Right ventricle myocardium inferior (tissue), 1 donor: Measurements from ENCODE around the gene ARHGEF16. TPM values are rescaled to one million over a fixed set of nuclear protein-coding genes. Genes with fewer than 3 reads are reported as not detected.

Source experiments
- ATAC-seq: fragments of 200-7000 bp; cut with Tn5 transposase; one replicate; pipeline ENCODE4 v1.9.1; 2020; ENCODE audit warnings: mild to moderate bottlenecking, moderate library complexity
- DNase-seq: peaks from one replicate; pipeline ENCODE4 v3.0.0; 2021; ENCODE audit errors: missing footprints
- intact Hi-C: fragments of 100-400 bp; cut with DNase I; formaldehyde crosslinking; loops from one replicate; pipeline ENCODE4 v1.11.0; 2022
- total RNA-seq: library from RNA; stranded (reverse); fragmentation: NEBNext Ultra II Directional; extraction: Animal tissue kit (Norgen Biotek cat#: 25700); gene quantifications from one replicate; pipeline ENCODE4 v1.2.1, GENCODE V29; 2021
- donor health status: DM: no; HTN: yes; CAD: no; lungs with severe emphysema.

The ARHGEF16 gene
- total RNA-seq, 1 donor from 2014 or later, result 1.4 TPM

- intact Hi-C loops, result no loop called here
- DNase-seq, result peak; percentile 52
- no peak for ATAC-seq
Measured at GRCh38 chr1:3462356-3463012, 8.0 kb downstream of the ARHGEF16 start.

DNA sequence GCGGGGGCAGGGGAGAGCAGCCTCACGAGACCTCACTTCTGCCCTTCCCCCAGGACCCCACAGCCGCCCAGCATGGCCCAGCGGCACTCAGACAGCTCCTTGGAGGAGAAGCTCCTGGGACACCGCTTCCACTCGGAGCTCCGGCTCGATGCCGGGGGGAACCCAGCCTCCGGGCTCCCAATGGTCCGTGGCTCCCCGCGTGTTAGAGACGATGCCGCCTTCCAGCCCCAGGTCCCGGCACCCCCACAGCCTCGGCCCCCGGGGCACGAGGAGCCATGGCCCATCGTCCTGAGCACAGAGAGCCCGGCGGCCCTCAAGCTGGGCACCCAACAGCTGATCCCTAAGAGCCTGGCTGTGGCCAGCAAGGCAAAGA is 8.5 kb downstream of the ARHGEF16 start:
- intact Hi-C loops, result no loop called here
- ATAC-seq, result no peak
- peak; percentile 37 for DNase-seq

- intact Hi-C loops, result no loop called here
- ATAC-seq (no peak), DNase-seq (peak; percentile 27)
Measured at GRCh38 chr1:3463408-3463863, 9.0 kb downstream of the ARHGEF16 start.

- intact Hi-C loops, result no loop called here
- ATAC-seq (no peak), DNase-seq (peak; percentile 64)
Measured at GRCh38 chr1:3463891-3464648, 9.6 kb downstream of the ARHGEF16 start.

- ATAC-seq (no peak), DNase-seq (peak; percentile 64)
- intact Hi-C loops, result no loop called here
Measured at GRCh38 chr1:3464649-3465025, 10.2 kb downstream of the ARHGEF16 start.

DNA sequence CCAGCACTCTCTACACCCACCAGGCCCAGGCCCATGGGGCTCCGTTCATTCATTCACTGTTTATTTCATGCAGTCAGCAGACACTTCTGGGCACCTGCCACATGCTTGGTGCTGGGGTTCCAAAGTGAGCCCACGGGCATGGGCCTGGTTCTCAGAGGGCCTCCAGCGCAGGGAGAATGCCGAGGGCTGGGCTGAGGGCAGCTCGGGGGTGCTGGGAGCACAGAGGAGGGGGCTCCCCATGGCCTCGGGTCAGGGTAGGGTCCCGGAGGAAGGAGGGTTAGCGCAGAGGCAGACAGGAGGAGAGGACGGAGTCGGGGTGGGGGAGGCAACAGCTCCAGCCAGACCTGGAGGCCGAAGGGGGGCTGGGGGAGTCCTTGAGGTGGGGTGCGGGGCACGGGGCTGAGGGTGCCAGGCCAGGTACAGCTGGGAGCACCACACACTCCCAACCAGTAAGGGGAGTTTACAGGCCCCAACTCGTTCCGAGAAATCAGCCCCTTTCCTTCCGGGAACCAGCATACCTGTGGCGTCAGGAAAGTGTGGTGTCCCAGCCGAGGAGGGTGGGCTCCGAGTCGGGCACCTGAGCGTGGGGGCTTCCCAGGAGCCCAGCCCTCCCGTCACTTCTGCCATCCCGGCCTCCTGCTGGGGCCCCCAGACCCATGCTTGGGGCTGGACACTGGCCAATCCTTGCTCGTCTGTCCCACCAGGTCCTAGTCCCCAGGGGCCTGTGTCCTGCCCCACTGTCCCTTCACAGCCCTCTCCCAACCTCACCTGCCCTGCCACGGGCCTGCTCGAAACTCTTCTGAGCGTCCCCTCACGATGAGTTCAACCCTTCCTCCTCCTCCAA is 10.8 kb downstream of the ARHGEF16 start:
- no peak for ATAC-seq
- peak; percentile 52 for DNase-seq
- intact Hi-C loops, result no loop called here

GRCh38 chr1:3465935-3466321 is 11.5 kb downstream of the ARHGEF16 start:
- DNase-seq (peak; percentile 66), ATAC-seq (no peak)
- intact Hi-C loops, result no loop called here

DNA sequence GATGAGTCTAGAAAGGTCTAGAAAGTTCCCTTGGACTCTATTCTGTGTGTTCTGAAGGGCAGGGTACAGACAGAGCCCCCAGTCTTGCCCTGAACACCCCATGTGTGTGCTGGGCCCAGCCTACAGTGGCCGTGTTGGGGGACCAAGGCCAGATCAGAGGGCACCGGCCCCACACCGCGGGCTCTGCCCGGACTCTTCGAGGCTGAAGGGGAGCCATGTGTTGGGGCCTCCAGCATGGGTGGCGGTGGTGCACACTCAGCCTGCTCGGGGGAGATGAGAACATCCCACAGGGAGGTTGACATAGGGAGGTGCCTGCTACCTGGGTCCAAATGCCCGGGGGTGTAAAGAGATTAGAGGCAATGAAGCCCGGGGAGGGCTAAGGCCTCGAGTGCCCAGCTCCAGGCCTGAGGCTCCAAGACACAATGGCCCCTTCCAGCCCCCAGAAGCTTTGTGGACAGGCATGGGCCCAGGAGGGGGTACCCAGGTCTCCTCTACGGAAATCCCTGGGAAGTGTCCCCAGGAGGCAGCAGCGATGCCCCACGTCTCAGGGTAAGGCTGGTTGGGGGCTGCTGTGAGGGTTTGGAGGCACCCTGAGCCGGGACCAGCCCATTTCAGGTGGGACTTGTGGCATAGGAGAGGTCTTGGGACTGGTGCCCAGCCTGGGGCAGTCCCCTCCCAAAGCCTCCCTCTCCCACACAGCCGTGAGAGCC is 12.1 kb downstream of the ARHGEF16 start:
- ATAC-seq, result no peak
- intact Hi-C loops, result no loop called here
- DNase-seq, result peak; percentile 59

GRCh38 chr1:3467096-3468036 is 12.9 kb downstream of the ARHGEF16 start:
- DNase-seq (peak; percentile 47), ATAC-seq (no peak)
- intact Hi-C loops, result no loop called here

- peak; percentile 42 for DNase-seq
- intact Hi-C loops, result no loop called here
- no peak for ATAC-seq
Measured at GRCh38 chr1:3468236-3469103, 14.0 kb downstream of the ARHGEF16 start.

GRCh38 chr1:3469104-3469848 is 14.8 kb downstream of the ARHGEF16 start:
- intact Hi-C loops, result no loop called here
- no peak for ATAC-seq
- peak; percentile 62 for DNase-seq

GRCh38 chr1:3469849-3470649 is 15.6 kb downstream of the ARHGEF16 start:
- intact Hi-C loops, result no loop called here
- DNase-seq (peak; percentile 31), ATAC-seq (no peak)

DNA sequence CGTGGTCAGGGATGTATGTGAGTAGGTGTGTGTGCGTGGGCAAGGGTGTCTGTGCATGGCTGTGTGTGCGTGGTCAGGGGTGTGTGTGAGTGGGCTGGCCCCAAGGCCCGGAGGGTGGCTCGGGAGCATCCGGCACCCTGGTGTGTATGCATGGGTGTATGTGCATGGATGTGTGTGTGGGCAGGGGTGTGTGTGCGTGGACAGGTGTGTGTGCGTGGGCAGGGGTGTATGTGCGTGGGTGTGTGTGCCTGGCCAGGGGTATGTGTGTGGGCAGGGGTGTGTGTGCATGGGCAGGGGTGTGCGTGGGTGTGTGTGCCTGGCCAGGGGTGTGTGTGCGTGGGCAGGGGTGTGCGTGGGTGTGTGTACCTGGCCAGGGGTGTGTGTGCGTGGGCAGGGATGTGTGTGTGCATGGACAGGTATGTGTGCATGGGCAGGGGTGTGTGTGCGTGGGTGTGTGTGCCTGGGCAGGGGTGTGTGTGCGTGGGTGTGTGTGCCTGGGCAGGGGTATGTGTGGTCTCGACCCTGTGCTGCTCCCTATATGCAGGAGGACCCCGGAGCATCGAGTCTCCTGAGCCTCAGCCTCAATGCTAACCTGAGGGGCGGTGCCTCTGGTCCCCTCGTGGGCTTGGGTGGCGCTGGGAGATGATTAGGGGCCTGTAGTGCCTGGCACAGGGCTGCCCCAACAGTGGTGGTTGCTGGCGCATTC is 16.3 kb downstream of the ARHGEF16 start:
- intact Hi-C loops, result no loop called here
- DNase-seq (peak; percentile 39), ATAC-seq (no peak)

- ATAC-seq, result peak; percentile 68
- intact Hi-C loops, result loop anchor here (2.0 kb wide), 1 partner anchor 19 kb away; no protein-coding TSS in a partner anchor
- peak; percentile 62 for DNase-seq
Measured at GRCh38 chr1:3471356-3472087, 17.1 kb downstream of the ARHGEF16 start.
